GM23338 (cell line): ENCODE measurements around the gene HELB. TPM values are rescaled to one million over a fixed set of nuclear protein-coding genes. Genes with fewer than 3 reads are reported as not detected.

Experiments used
- ATAC-seq: fragments of 200-7000 bp; cut with Tn5 transposase; 3 replicates; pipeline ENCODE4 v1.9.1; 2020
- DNase-seq: peaks from one replicate; pipeline ENCODE4 v3.0.0-alpha.2; 2015; ENCODE audit warnings: low spot score
- H2AFZ ChIP-seq: fragments of 200-600 bp; sonication (generic); 2 replicates; pipeline ENCODE4 v1.8.0; 2016; ENCODE audit warnings: antibody characterized with exemption, mild to moderate bottlenecking, moderate library complexity
- H3F3A ChIP-seq: fragments of 200-600 bp; sonication (generic); replicated peaks from 2 replicates; pipeline ENCODE4 v1.8.0; 2017; ENCODE audit warnings: antibody characterized with exemption, mixed run types, low read depth
- H3K27ac ChIP-seq: fragments of 200-600 bp; sonication (generic); 2 replicates; pipeline ENCODE4 v1.6.1; 2016; ENCODE audit warnings: low read depth
- H3K27me3 ChIP-seq: fragments of 200-600 bp; sonication (generic); 2 replicates; pipeline ENCODE4 v1.8.0; 2016; ENCODE audit warnings: mild to moderate bottlenecking, mixed run types, moderate library complexity; ENCODE audit not compliant: insufficient read depth
- H3K36me3 ChIP-seq: fragments of 200-600 bp; sonication (generic); 2 replicates; pipeline ENCODE4 v1.8.0; 2016; ENCODE audit warnings: mild to moderate bottlenecking; ENCODE audit not compliant: insufficient read depth
- H3K4me1 ChIP-seq: fragments of 200-600 bp; sonication (generic); 2 replicates; pipeline ENCODE4 v1.8.0; 2016; ENCODE audit warnings: mild to moderate bottlenecking, moderate library complexity; ENCODE audit not compliant: insufficient read depth
- H3K4me2 ChIP-seq: fragments of 200-600 bp; sonication (generic); 2 replicates; pipeline ENCODE4 v1.7.1; 2017; ENCODE audit warnings: mixed run types
- H3K4me3 ChIP-seq: fragments of 200-600 bp; sonication (generic); 2 replicates; pipeline ENCODE4 v1.6.1; 2016; ENCODE audit warnings: mixed run types
- H3K79me2 ChIP-seq: fragments of 200-600 bp; sonication (generic); replicated peaks from 2 replicates; pipeline ENCODE4 v1.8.0; 2017; ENCODE audit warnings: mild to moderate bottlenecking; ENCODE audit not compliant: insufficient read depth
- H3K9me2 ChIP-seq: fragments of 200-600 bp; sonication (generic); 2 replicates; pipeline ENCODE4 v1.8.0; 2017; ENCODE audit not compliant: insufficient read depth
- H4K20me1 ChIP-seq: fragments of 200-600 bp; sonication (generic); replicated peaks from 2 replicates; pipeline ENCODE4 v1.8.0; 2017; ENCODE audit warnings: mild to moderate bottlenecking; ENCODE audit not compliant: insufficient read depth
- H3K27ac Mint-ChIP-seq: 2 replicates; pipeline ENCODE4 v1.8.0; 2020; ENCODE audit warnings: inconsistent platforms, mild to moderate bottlenecking, moderate library complexity, mixed read lengths
- H3K27me3 Mint-ChIP-seq: 3 replicates; pipeline ENCODE4 v1.8.0; 2022; ENCODE audit warnings: low read depth, mild to moderate bottlenecking, moderate library complexity, mixed read lengths, inconsistent platforms; ENCODE audit not compliant: insufficient read depth, poor library complexity
- H3K36me3 Mint-ChIP-seq: 3 replicates; pipeline ENCODE4 v1.8.0; 2021; ENCODE audit warnings: low read depth, mild to moderate bottlenecking, inconsistent platforms, moderate library complexity, mixed read lengths
- H3K4me1 Mint-ChIP-seq: 3 replicates; pipeline ENCODE4 v1.8.0; 2020; ENCODE audit warnings: mild to moderate bottlenecking, inconsistent platforms, mixed read lengths
- H3K4me3 Mint-ChIP-seq: 3 replicates; pipeline ENCODE4 v1.8.0; 2021; ENCODE audit warnings: moderate library complexity, mild to moderate bottlenecking, inconsistent platforms, mixed read lengths
- H3K9me3 Mint-ChIP-seq: 3 replicates; pipeline ENCODE4 v1.8.0; 2020; ENCODE audit warnings: moderate library complexity, mild to moderate bottlenecking, inconsistent platforms, mixed read lengths
- CTCF ChIP-seq, 2 experiments: fragments of 200-600 bp in 1 of 2; sonication (generic) in 1 of 2; conservative IDR thresholded peaks; 2 replicates each; pipeline versions ENCODE4 v1.5.1 to v1.6.1; 2016 to 2017; ENCODE audit warnings: antibody characterized with exemption in 2 of 2, low read depth in 2 of 2, mild to moderate bottlenecking in 2 of 2, moderate library complexity in 1 of 2
- ETS1 ChIP-seq: IDR thresholded peaks from 2 replicates; pipeline ENCODE4 v1.6.1; 2016; ENCODE audit warnings: antibody characterized with exemption
- EZH2phosphoT487 ChIP-seq: fragments of 200-600 bp; sonication (generic); IDR thresholded peaks from one replicate; pipeline ENCODE4 v1.8.1; 2018; ENCODE audit warnings: antibody characterized with exemption; ENCODE audit not compliant: unreplicated experiment
- NANOG ChIP-seq: IDR thresholded peaks from 2 replicates; pipeline ENCODE4 v1.6.1; 2016; ENCODE audit warnings: antibody characterized with exemption, borderline replicate concordance
- POLR2AphosphoS5 ChIP-seq: IDR thresholded peaks from 2 replicates; pipeline ENCODE4 v1.6.1; 2016; ENCODE audit warnings: antibody characterized with exemption, low read depth
- STAT1 ChIP-seq: IDR thresholded peaks from one replicate; pipeline ENCODE4 v1.6.1; 2016; ENCODE audit warnings: antibody characterized with exemption; ENCODE audit not compliant: unreplicated experiment
- ZNF331 ChIP-seq: fragments of 250-450 bp; sonication (Bioruptor Pico); IDR thresholded peaks from 2 replicates; pipeline ENCODE4 v1.5.0; 2020; ENCODE audit warnings: low read depth, mild to moderate bottlenecking, moderate library complexity
- polyA plus RNA-seq: library from polyadenylated mRNA; unstranded; fragments of >200 nt; fragmentation: Nextera tagmentation; extraction: Ambion mirVana; gene quantifications from 2 replicates; pipeline ENCODE4 v1.2.1, GENCODE V29; 2016
- total RNA-seq: library from RNA; depleted of rRNA; stranded (reverse); fragments of >200 nt; shearing (Covaris generic); gene quantifications from 2 replicates; pipeline ENCODE4 v1.2.3, GENCODE V29; 2014

HELB gene
- total and polyA plus RNA-seq, 2 experiments from 2014 or later, result 3.1 to 18.2 TPM

- TF ChIP-seq ZNF331 (CRISPR knock-in tag) (no peak), POLR2AphosphoS5 (no peak), STAT1 (no peak), EZH2phosphoT487 (no peak), NANOG (no peak)
These were observed 12.8 kb upstream of the HELB start (continued) for GRCh38 chr12:66289485-66289884.

- H4K20me1 ChIP-seq, result no peaks in the 10 kb centered on the region
- TF ChIP-seq ZNF331 (CRISPR knock-in tag), result no peak
- TF ChIP-seq ETS1, result no peak
- no peak for TF ChIP-seq POLR2AphosphoS5
- H3K4me3 ChIP-seq, result no peak overlapping the region
- H3K9me2 ChIP-seq, result 0 out of 2 replicates have a peak, but pooled peaks cover 2% of the 10 kb centered on the region
- no peak overlapping the region for H3K4me2 ChIP-seq
- ATAC-seq, result no peak
- H3K4me1 ChIP-seq, result no peaks in the 10 kb centered on the region
- Mint-ChIP-seq H3K4me1 (no peaks in the 10 kb centered on the region; the same call in 2 of the 3 replicates), H3K36me3 (no peaks in the 10 kb centered on the region), H3K27me3 (no peaks in the 10 kb centered on the region), H3K27ac (no peak overlapping the region), H3K4me3 (no peak overlapping the region), H3K9me3 (no peaks in the 10 kb centered on the region)
- no peaks in the 10 kb centered on the region for H3K79me2 ChIP-seq
- no peak for DNase-seq
- H3K27me3 ChIP-seq, result no peaks in the 10 kb centered on the region
- H3K27ac ChIP-seq, result no peak overlapping the region
- no peaks in the 10 kb centered on the region for H3K36me3 ChIP-seq
- H3F3A ChIP-seq, result no peaks in the 10 kb centered on the region
- H2AFZ ChIP-seq, result no peak overlapping the region
These were observed 11.5 kb upstream of the HELB start for GRCh38 chr12:66290716-66291200.

GRCh38 chr12:66296176-66296683, 6.1 kb upstream of the HELB start:
- no peaks in the 10 kb centered on the region for H3K4me1 Mint-ChIP-seq
- no peak overlapping the region for H3K4me3 Mint-ChIP-seq
- H3K9me2 ChIP-seq, result no peaks in the 10 kb centered on the region
- DNase-seq (no peak), ATAC-seq (no peak)
- H3K9me3 Mint-ChIP-seq, result no peaks in the 10 kb centered on the region
- no peaks in the 10 kb centered on the region for H3K4me1 ChIP-seq
- H3K4me2 ChIP-seq, result no peak overlapping the region
- no peak for TF ChIP-seq CTCF (conservative IDR thresholded peaks at IDR 0.05; ENCODE audit: low read depth in 2 of 2)
- no peak for TF ChIP-seq STAT1
- H3K79me2 ChIP-seq, result no peaks in the 10 kb centered on the region
- no peak overlapping the region for H3K4me3 ChIP-seq
- H3K27ac Mint-ChIP-seq, result no peak overlapping the region
- no peaks in the 10 kb centered on the region for H3F3A ChIP-seq
- peaks cover 4% of the 10 kb centered on the region; the same call in 1 of the 2 replicates for H3K27me3 ChIP-seq
- no peak overlapping the region for H3K27ac ChIP-seq
- no peaks in the 10 kb centered on the region for H4K20me1 ChIP-seq
- H3K36me3 ChIP-seq, result no peaks in the 10 kb centered on the region
- no peaks in the 10 kb centered on the region for H3K27me3 Mint-ChIP-seq
- H3K36me3 Mint-ChIP-seq, result no peaks in the 10 kb centered on the region
- H2AFZ ChIP-seq, result 0 out of 2 replicates have a peak overlapping the region, but pooled peaks have one; percentile 23
